Daoy (cell line): Measurements from ENCODE around the gene GUCY1B1. TPM values are rescaled to one million over a fixed set of nuclear protein-coding genes. Genes with fewer than 3 reads are reported as not detected.

ENCODE experiments used
- total RNA-seq: library from RNA; depleted of rRNA; stranded (reverse); fragments of >200 nt; shearing (Covaris generic); gene quantifications from 2 replicates; pipeline ENCODE4 v1.2.3, GENCODE V29; 2014; rRNA removed

The GUCY1B1 gene
- total RNA-seq, 1 experiment from 2014 or later: 2.6 TPM

Other genes starting within 250 kb of the GUCY1B1 start
- gene GUCY1A1, start 92.2 kb upstream of the GUCY1B1 start, total RNA-seq: 1.4 and 1.5 TPM in 2 replicates
- gene ASIC5, start 107.3 kb downstream of the GUCY1B1 start, total RNA-seq: not detected in 2 replicates
- gene TDO2, start 144.7 kb downstream of the GUCY1B1 start, total RNA-seq: 0.80 and 2.4 TPM in 2 replicates
- gene CTSO, start 194.8 kb downstream of the GUCY1B1 start, total RNA-seq: 1.3 and 2.2 TPM in 2 replicates